HG02798 (cell line): ENCODE data around the gene SHOC2.
"Not testable (repeated sequence)": the region's sequence is repeated elsewhere in the genome, so short reads cannot be mapped to it uniquely, and the experiment has no call there.

ENCODE experiments used
- ATAC-seq: cut with Tn5 transposase; IDR thresholded peaks from one replicate; pipeline ENCODE4 v1.9.1; 2021; ENCODE audit warnings: mild to moderate bottlenecking; ENCODE audit not compliant: unreplicated experiment, poor library complexity

SHOC2 gene

GRCh38 chr10:110900983-110901382 lies 18.4 kb upstream of the SHOC2 start:
- no peak for ATAC-seq

DNA sequence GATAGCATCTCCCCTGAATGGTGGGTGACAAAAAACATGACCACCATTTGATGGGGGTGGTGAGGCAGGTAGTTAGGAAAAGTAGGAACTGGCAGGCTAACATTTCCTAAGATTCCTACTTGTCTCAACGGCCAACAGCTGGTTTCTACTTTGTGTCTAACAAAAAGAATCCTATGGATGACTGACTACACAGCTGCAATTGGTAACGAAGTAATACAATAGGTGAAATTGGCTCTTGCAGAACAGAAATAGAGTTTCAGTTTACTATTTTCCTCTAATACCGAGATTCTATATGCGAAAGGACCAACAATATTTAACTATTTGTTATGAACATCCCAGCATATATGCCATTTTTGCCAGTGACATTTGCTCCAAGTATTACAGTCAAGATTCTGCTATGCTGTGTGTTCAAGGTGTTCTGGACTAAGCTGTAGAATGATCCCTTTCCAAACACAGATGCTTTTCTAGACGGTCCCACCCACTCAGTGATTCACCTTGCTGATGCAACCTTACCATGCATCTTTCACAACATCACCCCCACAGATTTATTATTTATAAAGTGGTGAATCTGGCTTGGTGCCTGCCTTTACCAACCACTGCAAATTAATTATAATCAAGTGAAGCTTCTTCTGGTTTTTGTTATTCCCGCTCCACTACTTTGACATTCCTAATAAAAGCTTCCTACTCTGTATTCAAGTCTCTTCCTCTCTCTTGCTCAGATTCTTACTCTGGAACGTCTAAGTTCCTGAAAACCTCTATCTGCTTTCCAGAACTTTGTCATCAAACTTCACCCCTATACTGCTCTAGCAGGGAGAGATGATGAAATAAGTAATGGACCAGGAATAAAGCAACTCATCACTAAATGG lies 17.2 kb upstream of the SHOC2 start:
- no peak for ATAC-seq

GRCh38 chr10:110903280-110904278 lies 15.8 kb upstream of the SHOC2 start:
- ATAC-seq = no peak

- no peak for ATAC-seq
These were observed 9.3 kb upstream of the SHOC2 start for GRCh38 chr10:110910138-110910537.

GRCh38 chr10:110912374-110912773 lies 7.0 kb upstream of the SHOC2 start:
- no peak for ATAC-seq

DNA sequence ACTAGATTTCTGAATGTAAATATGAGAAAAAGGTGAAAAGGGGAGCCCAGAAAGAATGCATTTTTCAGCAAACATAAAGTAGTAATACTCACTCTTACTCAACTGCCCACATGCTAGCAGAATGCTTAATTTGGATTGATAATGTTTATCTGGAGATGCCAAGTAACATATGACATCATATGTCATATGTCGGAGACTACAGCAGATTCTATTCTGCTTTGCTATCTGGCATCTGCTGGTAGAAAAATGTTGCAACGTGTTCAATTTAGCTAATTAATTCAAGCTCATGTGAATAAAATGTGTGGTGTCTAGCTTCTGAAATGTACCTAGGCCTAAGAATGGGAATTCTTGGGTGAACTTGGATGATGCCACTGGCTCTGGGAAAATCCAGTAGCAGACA lies 5.0 kb upstream of the SHOC2 start:
- no peak for ATAC-seq

- ATAC-seq = no peak
These were observed 4.4 kb upstream of the SHOC2 start for GRCh38 chr10:110915035-110915434.

DNA sequence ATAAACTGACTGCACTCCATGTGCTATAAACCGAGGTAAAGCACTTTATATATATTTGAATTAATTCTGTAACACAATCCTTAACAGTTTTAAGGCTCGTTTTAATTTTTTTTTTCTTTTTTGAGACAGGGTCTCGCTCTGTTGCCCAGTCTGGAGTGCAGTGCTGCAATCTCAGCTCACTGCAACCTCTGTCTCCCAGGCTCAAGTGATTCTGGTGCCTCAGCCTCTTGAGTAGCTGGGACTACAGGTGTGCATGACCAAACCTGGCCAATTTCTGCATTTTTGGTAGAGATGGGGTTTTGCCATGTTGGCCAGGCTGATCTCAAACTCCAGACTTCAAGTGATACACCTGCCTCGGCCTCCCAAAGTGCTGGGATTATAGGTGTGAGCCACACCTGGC lies 3.8 kb upstream of the SHOC2 start:
- not testable (repeated sequence) for ATAC-seq

DNA sequence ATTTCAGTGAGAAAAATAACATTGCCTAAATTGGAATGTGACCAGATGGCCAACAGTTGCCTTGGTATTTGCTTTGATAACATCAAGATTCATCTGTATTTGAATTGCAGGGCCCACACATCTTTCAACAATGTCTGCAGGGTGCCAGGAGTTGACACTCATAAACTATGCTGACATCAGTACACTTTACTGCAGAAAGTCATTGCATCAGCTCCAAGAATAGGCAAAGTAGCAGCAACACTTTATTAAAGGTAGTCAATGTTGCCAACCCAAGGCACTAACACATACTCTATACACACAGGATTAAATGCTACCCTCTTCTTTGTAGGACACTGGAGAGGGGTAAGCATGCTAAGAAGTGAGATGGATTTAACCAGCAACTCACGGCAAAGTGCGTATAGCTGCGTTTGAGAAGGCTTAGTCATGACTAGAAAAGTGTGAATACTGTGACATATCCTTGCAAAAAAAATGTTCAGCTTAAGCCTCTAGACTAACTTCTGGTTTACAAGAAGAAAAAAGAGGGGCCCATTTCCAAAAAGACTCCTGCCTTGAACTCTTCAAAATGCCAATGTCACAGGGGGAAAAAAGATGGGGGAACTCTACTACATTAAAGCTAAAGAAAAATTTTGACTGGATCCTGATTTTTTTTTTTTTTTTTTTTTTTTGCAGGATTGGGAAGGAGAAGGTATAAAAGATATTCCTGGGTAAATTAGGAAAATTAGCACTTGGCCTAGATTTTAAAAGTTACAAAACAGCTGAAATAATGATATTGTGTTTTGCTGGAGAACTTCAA lies 2.7 kb upstream of the SHOC2 start:
- ATAC-seq = no peak

- no peak for ATAC-seq
These were observed 1.1 kb upstream of the SHOC2 start for GRCh38 chr10:110918269-110918642.

- ATAC-seq = peak; percentile 88
These were observed 608 bp upstream of the SHOC2 start, which contains the start of gene BBIP1 for GRCh38 chr10:110918643-110919348. BBIP1 (minus strand) TSS chr10:110919180; CDS start chr10:110918157, 1,023 bp downstream.

- peak; percentile 31 for ATAC-seq
These were observed 822 bp downstream of the SHOC2 start for GRCh38 chr10:110919971-110920881.

- no peak for ATAC-seq
These were observed 4.6 kb downstream of the SHOC2 start for GRCh38 chr10:110923856-110924493.

GRCh38 chr10:110927461-110927860 lies 8.1 kb downstream of the SHOC2 start:
- no peak for ATAC-seq

GRCh38 chr10:110931769-110932381 lies 12.5 kb downstream of the SHOC2 start:
- ATAC-seq = no peak

DNA sequence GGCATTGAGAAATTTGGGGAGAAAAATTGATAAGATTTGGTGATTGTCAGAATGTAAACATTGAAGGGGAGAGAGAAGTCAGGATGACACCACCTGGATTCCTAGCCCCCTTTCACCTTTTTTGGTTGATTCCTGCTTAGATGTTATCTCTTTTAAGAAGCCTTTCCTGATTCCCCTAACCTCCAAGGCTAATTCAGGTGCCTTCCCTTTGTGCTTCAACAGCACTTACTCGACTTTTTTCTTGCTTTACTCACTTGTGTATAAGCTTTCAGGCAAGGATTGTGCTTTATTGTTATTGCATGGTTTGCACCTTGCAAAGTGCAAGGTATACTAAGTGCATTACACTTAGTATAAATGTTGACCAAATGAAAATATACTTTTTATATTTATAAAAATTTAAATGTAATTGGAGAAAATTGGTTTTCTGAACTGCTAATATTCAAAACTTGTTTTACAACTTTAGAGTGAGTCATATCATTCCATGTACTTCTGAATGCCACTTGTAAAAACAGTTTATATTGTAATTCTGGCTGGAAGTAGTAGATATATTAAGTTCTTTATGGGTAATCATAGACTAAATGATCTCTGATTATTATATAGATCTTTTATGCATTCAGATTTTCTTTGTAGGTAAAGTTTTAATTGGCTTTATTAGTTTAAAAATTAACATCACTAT lies 13.2 kb downstream of the SHOC2 start:
- no peak for ATAC-seq

- no peak for ATAC-seq
These were observed 17.4 kb downstream of the SHOC2 start for GRCh38 chr10:110936757-110937156.
